H1 (cell line): ENCODE results near the gene EEF1G. TPM values are rescaled to one million over a fixed set of nuclear protein-coding genes. Genes with fewer than 3 reads are reported as not detected.

Source experiments
- CTCF ChIA-PET: fragments of 300-600 bp; sonication (Branson Sonifier 250); formaldehyde crosslinking; loops from one replicate; lab custom pipeline; 2021; ENCODE audit not compliant: partially characterized antibody; lab: Charles Lee
- POLR2A ChIA-PET: fragments of 300-600 bp; sonication (Branson Sonifier 250); formaldehyde crosslinking; loops from one replicate; lab custom pipeline; 2021; ENCODE audit warnings: inconsistent platforms; ENCODE audit not compliant: partially characterized antibody; lab: Charles Lee
- DNase-seq, 2 experiments: peaks; one replicate each; pipeline versions ENCODE4 v3.0.0 to v3.0.0-alpha.2; 2010 to 2022; ENCODE audit warnings: low spot score in 2 of 2, low read depth in 1 of 2, mixed read lengths in 1 of 2
- FAIRE-seq: peaks from 2 replicates; lab custom pipeline; 2011; peaks lifted over from hg19 to GRCh38; lab: Jason Lieb, UNC
- H2AFZ ChIP-seq: 2 replicates; pipeline ENCODE4 v1.8.1; 2012; ENCODE audit warnings: low read length, inconsistent platforms
- H2AK5ac ChIP-seq: 2 replicates; pipeline ENCODE4 v1.6.1; 2013; ENCODE audit warnings: low read depth, low read length
- H2BK120ac ChIP-seq: replicated peaks from 2 replicates; pipeline ENCODE3; 2013; ENCODE audit warnings: low read depth, low read length, inconsistent platforms
- H2BK12ac ChIP-seq: 2 replicates; pipeline ENCODE4 v1.6.1; 2013; ENCODE audit warnings: low read depth, low read length
- H2BK15ac ChIP-seq: 2 replicates; pipeline ENCODE4 v1.6.1; 2013; ENCODE audit warnings: low read length
- H2BK20ac ChIP-seq: 2 replicates; pipeline ENCODE4 v1.6.1; 2013; ENCODE audit warnings: low read length
- H2BK5ac ChIP-seq: 2 replicates; pipeline ENCODE4 v1.6.1; 2013; ENCODE audit warnings: low read depth, low read length
- H3K14ac ChIP-seq: 2 replicates; pipeline ENCODE4 v1.6.1; 2013; ENCODE audit warnings: inconsistent platforms; ENCODE audit not compliant: insufficient read length
- H3K18ac ChIP-seq: 2 replicates; pipeline ENCODE4 v1.6.1; 2013; ENCODE audit warnings: low read length; ENCODE audit errors: extremely low read depth
- H3K23ac ChIP-seq: 2 replicates; pipeline ENCODE4 v1.6.1; 2013; ENCODE audit warnings: inconsistent platforms; ENCODE audit not compliant: insufficient read length
- H3K23me2 ChIP-seq: 2 replicates; pipeline ENCODE4 v1.6.1; 2013; ENCODE audit warnings: low read depth, low read length
- H3K27ac ChIP-seq: 2 replicates; pipeline ENCODE4 v1.6.1; 2011; ENCODE audit warnings: low read depth, low read length, inconsistent platforms
- H3K27me3 ChIP-seq, 4 experiments: replicated peaks in 1 of 4; 1 replicate in 1 of 4; 2 replicates in 3 of 4; pipeline versions ENCODE4 v1.6.1 to v1.8.1; 2011 to 2013; ENCODE audit warnings: low read length in 3 of 4, mild to moderate bottlenecking in 3 of 4, inconsistent platforms in 2 of 4, mixed read lengths in 2 of 4, moderate library complexity in 1 of 4; ENCODE audit not compliant: control insufficient read depth in 3 of 4, insufficient read depth in 3 of 4; ENCODE audit errors: extremely low read depth in 1 of 4
- H3K36me3 ChIP-seq, 4 experiments: 2 replicates each; pipeline versions ENCODE4 v1.6.1 to v1.8.1; 2011 to 2013; ENCODE audit warnings: mild to moderate bottlenecking in 4 of 4, low read length in 3 of 4, moderate library complexity in 2 of 4, control low read depth in 1 of 4, inconsistent platforms in 1 of 4; ENCODE audit not compliant: insufficient read depth in 4 of 4, control insufficient read depth in 2 of 4
- H3K4ac ChIP-seq: replicated peaks from 2 replicates; pipeline ENCODE3; 2013; ENCODE audit warnings: low read length, low read depth, mixed read lengths, inconsistent platforms; ENCODE audit not compliant: insufficient read length
- H3K4me1 ChIP-seq, 4 experiments: replicated peaks in 1 of 4; 1 replicate in 1 of 4; 2 replicates in 3 of 4; pipeline versions ENCODE4 v1.6.1 to v1.8.1; 2011 to 2013; ENCODE audit warnings: low read length in 3 of 4, inconsistent platforms in 2 of 4, mixed read lengths in 1 of 4; ENCODE audit not compliant: insufficient read depth in 4 of 4, control insufficient read depth in 3 of 4
- H3K4me2 ChIP-seq, 2 experiments: 2 replicates each; pipeline versions ENCODE4 v1.6.1 to v1.8.1; 2011 to 2013; ENCODE audit warnings: low read depth in 2 of 2, low read length in 2 of 2, control low read depth in 1 of 2, inconsistent platforms in 1 of 2, mild to moderate bottlenecking in 1 of 2; ENCODE audit not compliant: insufficient read depth in 1 of 2
- H3K4me3 ChIP-seq, 4 experiments: fragments of 200-600, 300-600 bp in 1 of 4; sonication (generic), shearing (Covaris generic), sonication (Bioruptor Twin) in 1 of 4; 2 replicates each; pipeline versions ENCODE4 v1.5.1 to v1.8.1; 2011 to 2016; ENCODE audit warnings: low read length in 4 of 4, low read depth in 3 of 4, control low read depth in 2 of 4, inconsistent platforms in 2 of 4, mild to moderate bottlenecking in 2 of 4, mixed read lengths in 1 of 4, moderate library complexity in 1 of 4; ENCODE audit not compliant: insufficient read depth in 2 of 4; ENCODE audit errors: extremely low read depth in 1 of 4
- H3K56ac ChIP-seq: replicated peaks from 2 replicates; pipeline ENCODE3; 2013; ENCODE audit warnings: low read depth, mild to moderate bottlenecking, mixed read lengths, low read length, inconsistent platforms; ENCODE audit not compliant: insufficient read length
- H3K79me1 ChIP-seq: 2 replicates; pipeline ENCODE4 v1.6.1; 2013; ENCODE audit warnings: low read depth, low read length, control low read depth
- H3K79me2 ChIP-seq, 2 experiments: 2 replicates each; pipeline versions ENCODE4 v1.6.1 to v1.8.1; 2012 to 2013; ENCODE audit warnings: low read length in 2 of 2, mild to moderate bottlenecking in 2 of 2, inconsistent platforms in 1 of 2; ENCODE audit not compliant: insufficient read depth in 2 of 2, control insufficient read depth in 1 of 2
- H3K9ac ChIP-seq, 4 experiments: replicated peaks in 1 of 4; 1 replicate in 1 of 4; 2 replicates in 3 of 4; pipeline versions ENCODE4 v1.6.1 to v1.8.1; 2011 to 2013; ENCODE audit warnings: low read depth in 3 of 4, low read length in 3 of 4, control low read depth in 2 of 4, mild to moderate bottlenecking in 2 of 4, moderate library complexity in 2 of 4, inconsistent platforms in 1 of 4; ENCODE audit errors: extremely low read depth in 1 of 4
- H3K9me3 ChIP-seq, 2 experiments: 2 replicates each; pipeline versions ENCODE4 v1.6.1 to v1.8.1; 2012 to 2013; ENCODE audit warnings: mild to moderate bottlenecking in 2 of 2, moderate library complexity in 2 of 2, control low read depth in 1 of 2, inconsistent platforms in 1 of 2, low read depth in 1 of 2, low read length in 1 of 2, mixed read lengths in 1 of 2; ENCODE audit not compliant: insufficient read depth in 2 of 2
- H4K20me1 ChIP-seq, 2 experiments: replicated peaks in 1 of 2; 2 replicates each; pipeline versions ENCODE3 to v1.8.1; 2011 to 2013; ENCODE audit warnings: inconsistent platforms in 2 of 2, low read length in 2 of 2, mild to moderate bottlenecking in 1 of 2; ENCODE audit not compliant: insufficient read depth in 2 of 2, control insufficient read depth in 1 of 2
- H4K5ac ChIP-seq: 2 replicates; pipeline ENCODE4 v1.6.1; 2013; ENCODE audit warnings: low read length, low read depth, mixed read lengths, inconsistent platforms; ENCODE audit not compliant: insufficient read length
- H4K8ac ChIP-seq: 2 replicates; pipeline ENCODE4 v1.8.0; 2013; ENCODE audit warnings: mild to moderate bottlenecking, moderate library complexity, low read length, inconsistent platforms; ENCODE audit not compliant: insufficient read depth; ENCODE audit errors: extremely low read depth
- H4K91ac ChIP-seq: replicated peaks from 2 replicates; pipeline ENCODE3; 2013; ENCODE audit warnings: low read length, mixed read lengths, inconsistent platforms; ENCODE audit not compliant: insufficient read length
- CBX5 ChIP-seq: fragments of 300-800, 300-1000 bp; sonication (generic); IDR thresholded peaks from 2 replicates; pipeline ENCODE4 v1.7.1; 2016; ENCODE audit warnings: antibody characterized with exemption, low read length, low read depth
- CBX8 ChIP-seq: fragments of 300-800, 300-1000 bp; sonication (generic); IDR thresholded peaks from 2 replicates; pipeline ENCODE4 v1.7.1; 2016; ENCODE audit warnings: low read depth, low read length, borderline replicate concordance
- HDAC2 ChIP-seq, 2 experiments: fragments of 300-600 bp in 1 of 2; sonication (generic) in 1 of 2; IDR thresholded peaks; 2 replicates each; pipeline ENCODE4 v1.6.1; 2011 to 2012; ENCODE audit warnings: low read depth in 2 of 2, low read length in 2 of 2, mild to moderate bottlenecking in 2 of 2, moderate library complexity in 2 of 2, borderline replicate concordance in 1 of 2, inconsistent platforms in 1 of 2
- JUND ChIP-seq: IDR thresholded peaks from 2 replicates; pipeline ENCODE4 v1.6.1; 2011; ENCODE audit warnings: mild to moderate bottlenecking, improper control_type of control experiment, low read length
- NANOG ChIP-seq: IDR thresholded peaks from 2 replicates; pipeline ENCODE4 v1.6.1; 2011; ENCODE audit warnings: low read length, low read depth, mild to moderate bottlenecking, inconsistent platforms; ENCODE audit not compliant: insufficient read depth, poor library complexity, severe bottlenecking
- SIN3A ChIP-seq, 2 experiments: IDR thresholded peaks in 1 of 2; conservative IDR thresholded peaks in 1 of 2; 2 replicates each; pipeline ENCODE4 v1.6.1; 2011 to 2012; ENCODE audit warnings: low read length in 2 of 2, improper control_type of control experiment in 1 of 2, low read depth in 1 of 2, mild to moderate bottlenecking in 1 of 2
- SP4 ChIP-seq: IDR thresholded peaks from 2 replicates; pipeline ENCODE4 v1.6.1; 2012; ENCODE audit warnings: low read length, inconsistent platforms
- SUZ12 ChIP-seq: fragments of 200-600 bp; sonication (generic); IDR thresholded peaks from 2 replicates; pipeline ENCODE4 v1.6.1; 2012; ENCODE audit warnings: mild to moderate bottlenecking, inconsistent platforms, low read length, moderate library complexity, mixed read lengths
- TAF1 ChIP-seq: IDR thresholded peaks from 2 replicates; pipeline ENCODE4 v1.6.1; 2011; ENCODE audit warnings: mild to moderate bottlenecking, low read depth, low read length
- ZNF274 ChIP-seq: IDR thresholded peaks from 2 replicates; pipeline ENCODE4 v1.7.0; 2012; ENCODE audit warnings: low read length, borderline replicate concordance; ENCODE audit errors: extremely low read depth
- WGBS, 2 experiments: shearing (Covaris generic) in 1 of 2; methylation state at CpG; one replicate each; pipeline versions ENCODE4 v1.1.6 to v1.1.7; 2013 to 2015; ENCODE audit warnings: low lambda C conversion rate in 2 of 2, mixed read lengths in 2 of 2, inconsistent platforms in 1 of 2, low coverage in 1 of 2, missing lambda C conversion rate in 1 of 2; ENCODE audit not compliant: insufficient replicate concordance in 2 of 2, insufficient coverage in 1 of 2, insufficient read length in 1 of 2; ENCODE audit errors: extremely low coverage in 1 of 2, missing lambda C conversion rate in 1 of 2; 5-methylcytosine and 5-hydroxymethylcytosine counted together
- polyA plus RNA-seq, 7 experiments: library from polyadenylated mRNA; depleted of rRNA in 3 of 7; stranded (reverse) in 5 of 7; unstranded in 2 of 7; fragments of >200 nt in 5 of 7; fragments of 200-250 nt in 2 of 7; gene quantifications; 1 replicate in 5 of 7; 2 replicates in 1 of 7; 4 replicates in 1 of 7; pipeline versions ENCODE4 v1.2.1 to v1.2.3, GENCODE V29; 2011 to 2013; ENCODE audit warnings: missing spikeins in 2 of 7, mixed read lengths in 2 of 7
- total RNA-seq: library from RNA; stranded (reverse); fragmentation: NEBNext Ultra II Directional; extraction: Animal tissue kit (Norgen Biotek cat#: 25700); gene quantifications from 2 replicates; pipeline ENCODE4 v1.2.1, GENCODE V29; 2021
- TF ChIP-seq, protein P1 (sequence below): IDR thresholded peaks from 2 replicates; pipeline ENCODE4 v1.6.1; 2012; ENCODE audit warnings: inconsistent platforms
- TF ChIP-seq, protein P2 (sequence below): IDR thresholded peaks from 2 replicates; pipeline ENCODE4 v1.6.1; 2011; ENCODE audit warnings: low read length, improper control_type of control experiment

The EEF1G gene
- total and polyA plus RNA-seq, 2 of the 8 experiments (the other 6 are each of a cell fraction or from before 2014, with no cell fraction given), result 1,627 to 1,996 TPM

DNA sequence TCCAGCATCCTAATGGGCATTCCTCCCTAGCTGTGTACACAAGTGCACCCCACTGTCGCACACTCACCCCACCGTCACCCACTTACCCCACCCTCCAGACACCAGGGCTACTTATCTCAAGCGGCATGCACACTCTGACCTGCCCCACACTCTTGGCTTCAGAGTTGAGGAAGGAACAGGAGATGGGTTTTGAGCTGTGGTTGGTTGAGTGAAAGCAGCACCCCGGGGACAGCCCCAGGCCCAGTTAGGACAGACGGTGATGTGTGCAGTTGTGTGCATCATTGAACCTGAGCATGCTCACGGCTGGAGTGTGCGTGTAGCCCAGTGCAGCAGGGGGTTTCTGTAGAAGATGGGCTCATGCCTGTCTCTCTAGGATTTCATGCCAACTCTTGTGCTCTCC lies 59.5 kb downstream of the EEF1G start:
- H3K23me2 ChIP-seq, result no peaks in the 10 kb centered on the region
- no peak overlapping the region for H3K23ac ChIP-seq
- CTCF ChIA-PET, result interaction anchor here (0.7 to 2.2 kb wide), 5 partner anchors 26 to 123 kb away, joined by 3 to 13 read pairs (median 3); no protein-coding TSS in a partner anchor
- H4K91ac ChIP-seq, result no peak overlapping the region
- no peaks in the 10 kb centered on the region for H3K4me1 ChIP-seq
- H3K9me3 ChIP-seq, result no peaks in the 10 kb centered on the region
- no peaks in the 10 kb centered on the region for H3K79me2 ChIP-seq
- H3K4me2 ChIP-seq, result no peak overlapping the region
- POLR2A ChIA-PET, result interaction anchor here (0.6 to 1.1 kb wide), 3 partner anchors 10 to 150 kb away, joined by 3 to 4 read pairs (median 3); partner anchors contain the start of gene EEF1G
- H4K5ac ChIP-seq, result no peak overlapping the region
- H3K9ac ChIP-seq, result no peak overlapping the region
- FAIRE-seq, result no peak
- no peak overlapping the region for H3K4ac ChIP-seq
- 0 out of 2 replicates have a peak overlapping the region, but pooled peaks have one; percentile 16 for H2BK15ac ChIP-seq
- no peak overlapping the region for H2BK5ac ChIP-seq
- H4K8ac ChIP-seq, result no peak overlapping the region; the same call in 1 of the 2 replicates
- H3K56ac ChIP-seq, result no peak overlapping the region
- H3K14ac ChIP-seq, result no peak overlapping the region
- no peak overlapping the region for H3K27ac ChIP-seq
- no peaks in the 10 kb centered on the region for H4K20me1 ChIP-seq
- no peaks in the 10 kb centered on the region for H3K27me3 ChIP-seq
- H3K18ac ChIP-seq, result no peak overlapping the region
- H3K4me3 ChIP-seq, result no peak overlapping the region
- peak overlapping the region; percentile 27; the same call in 1 of the 2 replicates for H2BK12ac ChIP-seq
- H2AK5ac ChIP-seq, result no peak overlapping the region
- WGBS, 2 experiments, result 93% methylated on average over 7 of the region's 7 CpGs; no CpG with 5 or more reads in 1 of the 2 experiments
- no peaks in the 10 kb centered on the region for H3K79me1 ChIP-seq
- no peak for DNase-seq
- no peak overlapping the region for H2AFZ ChIP-seq
- no peaks in the 10 kb centered on the region for H3K36me3 ChIP-seq
- H2BK20ac ChIP-seq, result no peak overlapping the region
- no peak overlapping the region for H2BK120ac ChIP-seq
- TF ChIP-seq, protein P1, sequence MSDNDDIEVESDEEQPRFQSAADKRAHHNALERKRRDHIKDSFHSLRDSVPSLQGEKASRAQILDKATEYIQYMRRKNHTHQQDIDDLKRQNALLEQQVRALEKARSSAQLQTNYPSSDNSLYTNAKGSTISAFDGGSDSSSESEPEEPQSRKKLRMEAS, result no peak
- TF ChIP-seq CBX5 (no peak), CBX8 (no peak), SP4 (no peak), NANOG (no peak), SUZ12 (no peak), TAF1 (no peak), ZNF274 (no peak), SIN3A (conservative IDR thresholded peaks at IDR 0.05 in 1 of 2, IDR thresholded peaks at IDR 0.05 in 1 of 2; ENCODE audit: low read depth in 1 of 2, low read length in 2 of 2) (no peak), HDAC2 (IDR thresholded peaks at IDR 0.05; ENCODE audit: borderline replicate concordance in 1 of 2, low read depth in 2 of 2, low read length in 2 of 2) (no peak), JUND (no peak)
- TF ChIP-seq, protein P2, sequence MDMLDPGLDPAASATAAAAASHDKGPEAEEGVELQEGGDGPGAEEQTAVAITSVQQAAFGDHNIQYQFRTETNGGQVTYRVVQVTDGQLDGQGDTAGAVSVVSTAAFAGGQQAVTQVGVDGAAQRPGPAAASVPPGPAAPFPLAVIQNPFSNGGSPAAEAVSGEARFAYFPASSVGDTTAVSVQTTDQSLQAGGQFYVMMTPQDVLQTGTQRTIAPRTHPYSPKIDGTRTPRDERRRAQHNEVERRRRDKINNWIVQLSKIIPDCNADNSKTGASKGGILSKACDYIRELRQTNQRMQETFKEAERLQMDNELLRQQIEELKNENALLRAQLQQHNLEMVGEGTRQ, result no peak
